ENCODE measurements around the gene MAP7.
"Not testable (repeated sequence)": the region's sequence is repeated elsewhere in the genome, so short reads cannot be mapped to it uniquely, and the experiment has no call there.

The MAP7 gene

GRCh38 chr6:136438441-136438840 lies 111.8 kb downstream of the MAP7 start:
- Histone ChIP-seq H3K9ac (ENCODE audit: low read length) (no peak overlapping the region), H3K79me2 (ENCODE audit: low read length) (no peaks in the 10 kb centered on the region), H3K9me3 (replicated peaks; ENCODE audit: insufficient read depth, low read length) (no peaks in the 10 kb centered on the region), H3K27ac (ENCODE audit: low read length) (no peak overlapping the region), H3K9me2 (replicated peaks; ENCODE audit: insufficient read depth, low read length) (no peaks in the 10 kb centered on the region), H3F3A (ENCODE audit: insufficient read depth, low read length) (no peaks in the 10 kb centered on the region), H3K4me1 (ENCODE audit: low read length) (no peaks in the 10 kb centered on the region), H2AFZ (ENCODE audit: low read length) (no peak overlapping the region), H3K4me2 (ENCODE audit: low read depth, low read length) (no peak overlapping the region), H3K27me3 (replicated peaks; ENCODE audit: insufficient read depth, low read length) (no peaks in the 10 kb centered on the region), H3K4me3 (ENCODE audit: low read length) (no peak overlapping the region), H3K36me3 (replicated peaks; ENCODE audit: insufficient read depth, low read length) (no peaks in the 10 kb centered on the region), H4K20me1 (ENCODE audit: insufficient read depth, low read length) (no peaks in the 10 kb centered on the region)
- TF ChIP-seq, protein P1, sequence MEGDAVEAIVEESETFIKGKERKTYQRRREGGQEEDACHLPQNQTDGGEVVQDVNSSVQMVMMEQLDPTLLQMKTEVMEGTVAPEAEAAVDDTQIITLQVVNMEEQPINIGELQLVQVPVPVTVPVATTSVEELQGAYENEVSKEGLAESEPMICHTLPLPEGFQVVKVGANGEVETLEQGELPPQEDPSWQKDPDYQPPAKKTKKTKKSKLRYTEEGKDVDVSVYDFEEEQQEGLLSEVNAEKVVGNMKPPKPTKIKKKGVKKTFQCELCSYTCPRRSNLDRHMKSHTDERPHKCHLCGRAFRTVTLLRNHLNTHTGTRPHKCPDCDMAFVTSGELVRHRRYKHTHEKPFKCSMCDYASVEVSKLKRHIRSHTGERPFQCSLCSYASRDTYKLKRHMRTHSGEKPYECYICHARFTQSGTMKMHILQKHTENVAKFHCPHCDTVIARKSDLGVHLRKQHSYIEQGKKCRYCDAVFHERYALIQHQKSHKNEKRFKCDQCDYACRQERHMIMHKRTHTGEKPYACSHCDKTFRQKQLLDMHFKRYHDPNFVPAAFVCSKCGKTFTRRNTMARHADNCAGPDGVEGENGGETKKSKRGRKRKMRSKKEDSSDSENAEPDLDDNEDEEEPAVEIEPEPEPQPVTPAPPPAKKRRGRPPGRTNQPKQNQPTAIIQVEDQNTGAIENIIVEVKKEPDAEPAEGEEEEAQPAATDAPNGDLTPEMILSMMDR (IDR thresholded peaks at IDR 0.05; ENCODE audit: low read length), result no peak
- TF ChIP-seq EZH2 (optimal IDR thresholded peaks at IDR 0.05; ENCODE audit: low read depth, low read length) (no peak), EZH2phosphoT487 (IDR thresholded peaks at IDR 0.05; ENCODE audit: low read length) (no peak)
- DNase-seq, result no peak

- H3K27me3 ChIP-seq (replicated peaks; ENCODE audit: insufficient read depth, low read length), result no peaks in the 10 kb centered on the region
- H3K36me3 ChIP-seq (replicated peaks; ENCODE audit: insufficient read depth, low read length), result no peaks in the 10 kb centered on the region
- H3F3A ChIP-seq (ENCODE audit: insufficient read depth, low read length), result no peaks in the 10 kb centered on the region
- no peak overlapping the region for H3K4me2 ChIP-seq (ENCODE audit: low read depth, low read length)
- no peaks in the 10 kb centered on the region for H3K9me2 ChIP-seq (replicated peaks; ENCODE audit: insufficient read depth, low read length)
- DNase-seq, result no peak
- H3K79me2 ChIP-seq (ENCODE audit: low read length), result no peaks in the 10 kb centered on the region
- H4K20me1 ChIP-seq (ENCODE audit: insufficient read depth, low read length), result no peaks in the 10 kb centered on the region
- no peaks in the 10 kb centered on the region for H3K4me1 ChIP-seq (ENCODE audit: low read length)
- no peak overlapping the region for H2AFZ ChIP-seq (ENCODE audit: low read length)
- no peak for TF ChIP-seq EZH2phosphoT487 (IDR thresholded peaks at IDR 0.05; ENCODE audit: low read length)
- TF ChIP-seq, protein P1 (IDR thresholded peaks at IDR 0.05; ENCODE audit: low read length), result no peak
- TF ChIP-seq EZH2 (optimal IDR thresholded peaks at IDR 0.05; ENCODE audit: low read depth, low read length), result no peak
- no peak overlapping the region for H3K9ac ChIP-seq (ENCODE audit: low read length)
- H3K27ac ChIP-seq (ENCODE audit: low read length), result no peak overlapping the region
- no peak overlapping the region for H3K4me3 ChIP-seq (ENCODE audit: low read length)
- H3K9me3 ChIP-seq (replicated peaks; ENCODE audit: insufficient read depth, low read length), result no peaks in the 10 kb centered on the region
Observed at GRCh38 chr6:136437246-136437645, 113.0 kb downstream of the MAP7 start.

DNA sequence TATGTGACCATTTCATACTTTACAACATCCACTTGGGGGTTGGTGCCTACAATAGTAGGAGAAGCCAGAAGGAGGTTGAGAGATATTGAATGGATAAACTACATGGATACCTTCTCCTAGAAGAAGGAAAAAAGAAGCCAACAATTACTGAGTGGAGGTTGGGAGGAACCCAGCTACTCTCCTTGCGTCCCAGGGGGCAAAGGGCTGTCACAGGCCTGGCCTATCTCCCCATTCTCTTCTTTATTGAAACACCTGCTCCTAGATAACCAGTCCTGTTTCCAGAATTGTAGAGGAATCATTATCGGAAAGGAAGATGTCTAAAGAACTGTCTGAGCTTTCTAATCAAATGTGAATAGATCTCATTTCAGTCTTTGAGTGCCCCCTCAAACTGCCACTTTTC lies 115.1 kb downstream of the MAP7 start:
- H3K4me3 ChIP-seq (ENCODE audit: low read length), result no peak overlapping the region
- TF ChIP-seq, protein P1 (IDR thresholded peaks at IDR 0.05; ENCODE audit: low read length), result no peak
- no peak for TF ChIP-seq EZH2phosphoT487 (IDR thresholded peaks at IDR 0.05; ENCODE audit: low read length)
- TF ChIP-seq EZH2 (optimal IDR thresholded peaks at IDR 0.05; ENCODE audit: low read depth, low read length), result no peak
- no peaks in the 10 kb centered on the region for H3F3A ChIP-seq (ENCODE audit: insufficient read depth, low read length)
- no peak for DNase-seq
- H3K9me2 ChIP-seq (replicated peaks; ENCODE audit: insufficient read depth, low read length), result no peaks in the 10 kb centered on the region
- no peaks in the 10 kb centered on the region for H3K36me3 ChIP-seq (replicated peaks; ENCODE audit: insufficient read depth, low read length)
- H3K9ac ChIP-seq (ENCODE audit: low read length), result no peak overlapping the region
- no peaks in the 10 kb centered on the region for H3K27me3 ChIP-seq (replicated peaks; ENCODE audit: insufficient read depth, low read length)
- no peaks in the 10 kb centered on the region for H3K4me1 ChIP-seq (ENCODE audit: low read length)
- H2AFZ ChIP-seq (ENCODE audit: low read length), result no peak overlapping the region
- no peaks in the 10 kb centered on the region for H4K20me1 ChIP-seq (ENCODE audit: insufficient read depth, low read length)
- H3K79me2 ChIP-seq (ENCODE audit: low read length), result no peaks in the 10 kb centered on the region
- no peaks in the 10 kb centered on the region for H3K9me3 ChIP-seq (replicated peaks; ENCODE audit: insufficient read depth, low read length)
- H3K4me2 ChIP-seq (ENCODE audit: low read depth, low read length), result no peak overlapping the region
- H3K27ac ChIP-seq (ENCODE audit: low read length), result no peak overlapping the region

GRCh38 chr6:136431306-136431705 lies 118.9 kb downstream of the MAP7 start:
- H3K4me1 ChIP-seq (ENCODE audit: low read length); H2AFZ ChIP-seq (ENCODE audit: low read length); H3K9me2 ChIP-seq (replicated peaks; ENCODE audit: insufficient read depth, low read length); H3K79me2 ChIP-seq (ENCODE audit: low read length); DNase-seq; H3K4me2 ChIP-seq (ENCODE audit: low read depth, low read length); H3K9me3 ChIP-seq (replicated peaks; ENCODE audit: insufficient read depth, low read length); H3K36me3 ChIP-seq (replicated peaks; ENCODE audit: insufficient read depth, low read length); H3F3A ChIP-seq (ENCODE audit: insufficient read depth, low read length); H3K9ac ChIP-seq (ENCODE audit: low read length); H4K20me1 ChIP-seq (ENCODE audit: insufficient read depth, low read length); H3K27me3 ChIP-seq (replicated peaks; ENCODE audit: insufficient read depth, low read length); H3K27ac ChIP-seq (ENCODE audit: low read length); H3K4me3 ChIP-seq (ENCODE audit: low read length): not testable (repeated sequence)

Measured in MM.1S (cell line).